ENCODE results near the gene ZRANB3.

The ZRANB3 gene

DNA sequence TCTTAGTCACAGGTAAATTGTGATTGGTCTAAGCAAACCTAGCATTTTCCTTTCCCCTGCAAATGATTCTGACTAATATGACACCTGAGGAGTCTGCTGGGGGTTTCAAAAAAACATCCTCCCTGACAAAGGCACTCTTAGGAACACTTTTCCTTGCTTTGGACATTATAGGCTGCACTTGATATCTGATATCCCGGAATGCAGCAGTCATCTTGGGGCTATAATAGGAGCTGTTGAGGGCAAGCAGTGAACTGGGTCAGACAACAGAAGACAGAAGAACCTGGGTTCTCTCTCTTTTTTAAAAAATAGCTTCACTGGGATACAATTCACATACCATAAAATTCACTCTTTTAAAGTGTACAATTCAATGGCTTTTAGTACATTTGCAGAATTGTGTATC lies 249.6 kb downstream of the ZRANB3 start:
- no peaks in the 10 kb centered on the region for H3K27me3 Mint-ChIP-seq
- H3K4me3 Mint-ChIP-seq = no peak overlapping the region
- no peaks in the 10 kb centered on the region for H3K4me1 Mint-ChIP-seq
- H3K36me3 Mint-ChIP-seq = peaks cover 7% of the 10 kb centered on the region
- H3K27ac Mint-ChIP-seq = no peak overlapping the region
- no peak for ATAC-seq (ENCODE audit: low read depth)
- H3K9me3 Mint-ChIP-seq = peaks cover 3% of the 10 kb centered on the region
- DNase-seq (ENCODE audit: low spot score in 2 of 2) = no peak

DNA sequence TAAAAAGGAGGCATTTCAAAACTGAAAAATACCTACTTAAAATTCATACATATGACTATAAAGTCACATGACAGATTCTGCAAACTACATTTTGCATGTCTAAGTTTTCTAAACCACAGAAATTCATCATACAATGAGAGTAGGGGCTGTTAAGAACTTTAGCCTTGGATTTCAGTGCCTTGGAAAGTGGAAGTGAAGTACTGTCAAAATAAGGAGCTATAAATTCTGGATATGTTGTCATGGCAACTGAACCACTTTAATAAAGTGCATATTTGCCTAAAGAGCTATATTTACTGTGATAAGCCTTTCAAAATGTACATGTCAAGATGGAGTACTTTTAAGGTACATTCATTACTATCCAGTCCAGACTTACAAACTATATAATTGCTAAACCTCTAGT lies 251.8 kb downstream of the ZRANB3 start:
- Mint-ChIP-seq H3K4me1 (no peaks in the 10 kb centered on the region), H3K36me3 (peaks cover 12% of the 10 kb centered on the region), H3K27ac (no peak overlapping the region), H3K4me3 (no peak overlapping the region), H3K9me3 (peaks cover 6% of the 10 kb centered on the region), H3K27me3 (no peaks in the 10 kb centered on the region)
- ATAC-seq (ENCODE audit: low read depth) (no peak), DNase-seq (ENCODE audit: low spot score in 2 of 2) (no peak)

- DNase-seq (ENCODE audit: low spot score in 2 of 2) = no peak
- Mint-ChIP-seq H3K4me1 (no peaks in the 10 kb centered on the region), H3K27ac (no peak overlapping the region), H3K27me3 (no peaks in the 10 kb centered on the region), H3K9me3 (peaks cover 6% of the 10 kb centered on the region), H3K36me3 (peaks cover 16% of the 10 kb centered on the region), H3K4me3 (no peak overlapping the region)
- no peak for ATAC-seq (ENCODE audit: low read depth)
Measured at GRCh38 chr2:135276525-135276924, 254.5 kb downstream of the ZRANB3 start.

GRCh38 chr2:135271006-135271405 lies 260.0 kb downstream of the ZRANB3 start:
- ATAC-seq (ENCODE audit: low read depth) (no peak), DNase-seq (ENCODE audit: low spot score in 2 of 2) (no peak)
- Mint-ChIP-seq H3K36me3 (peaks cover 14% of the 10 kb centered on the region), H3K27me3 (no peaks in the 10 kb centered on the region), H3K9me3 (peaks cover 3% of the 10 kb centered on the region), H3K4me1 (no peaks in the 10 kb centered on the region), H3K27ac (peak overlapping the region; percentile 21), H3K4me3 (no peak overlapping the region)

GRCh38 chr2:135265960-135266490 lies 265.0 kb downstream of the ZRANB3 start:
- no peaks in the 10 kb centered on the region for H3K4me1 Mint-ChIP-seq
- ATAC-seq (ENCODE audit: low read depth) = no peak
- DNase-seq (ENCODE audit: low spot score in 2 of 2) = no peak
- H3K36me3 Mint-ChIP-seq = peaks cover 7% of the 10 kb centered on the region
- no peaks in the 10 kb centered on the region for H3K9me3 Mint-ChIP-seq
- H3K27ac Mint-ChIP-seq = no peak overlapping the region
- no peak overlapping the region for H3K4me3 Mint-ChIP-seq
- no peaks in the 10 kb centered on the region for H3K27me3 Mint-ChIP-seq

GRCh38 chr2:135259123-135259522 lies 271.9 kb downstream of the ZRANB3 start:
- H3K27me3 Mint-ChIP-seq = no peaks in the 10 kb centered on the region
- DNase-seq (ENCODE audit: low spot score in 2 of 2) = no peak
- H3K36me3 Mint-ChIP-seq = peaks cover 10% of the 10 kb centered on the region

DNA sequence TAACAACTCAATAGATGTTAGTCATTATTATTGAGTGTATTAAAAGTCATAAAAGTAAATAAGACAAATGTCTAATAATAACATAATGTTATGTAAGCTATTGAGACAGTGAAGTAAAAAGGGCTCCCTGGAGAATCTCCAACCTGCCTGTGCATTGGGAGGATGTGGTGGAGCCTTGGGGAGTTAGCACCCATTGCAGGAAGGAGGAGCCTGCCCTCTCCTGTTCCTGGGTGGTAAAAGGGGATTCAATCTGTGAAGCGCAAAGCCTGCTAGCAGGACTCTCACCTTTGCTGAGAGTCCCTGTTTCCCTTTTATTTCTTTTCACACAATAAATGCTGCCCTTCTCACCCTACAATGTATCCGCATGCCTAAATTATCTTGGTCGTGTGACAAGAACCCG lies 272.8 kb downstream of the ZRANB3 start:
- Mint-ChIP-seq H3K36me3 (peaks cover 10% of the 10 kb centered on the region), H3K4me1 (peaks cover 4% of the 10 kb centered on the region), H3K9me3 (peaks cover 3% of the 10 kb centered on the region), H3K4me3 (no peak overlapping the region), H3K27ac (no peak overlapping the region), H3K27me3 (no peaks in the 10 kb centered on the region)
- DNase-seq (ENCODE audit: low spot score in 2 of 2) (no peak), ATAC-seq (ENCODE audit: low read depth) (no peak)

More at GRCh38 chr2:135259123-135259522, 271.9 kb downstream of the ZRANB3 start:
- Mint-ChIP-seq H3K4me1 (peaks cover 4% of the 10 kb centered on the region), H3K27ac (no peak overlapping the region), H3K9me3 (peaks cover 3% of the 10 kb centered on the region), H3K4me3 (no peak overlapping the region)
- no peak for ATAC-seq (ENCODE audit: low read depth)

GRCh38 chr2:135257383-135258090 lies 273.5 kb downstream of the ZRANB3 start:
- no peak for ATAC-seq (ENCODE audit: low read depth)
- H3K4me1 Mint-ChIP-seq = peaks cover 6% of the 10 kb centered on the region
- peaks cover 16% of the 10 kb centered on the region for H3K36me3 Mint-ChIP-seq
- H3K9me3 Mint-ChIP-seq = peaks cover 9% of the 10 kb centered on the region
- H3K27me3 Mint-ChIP-seq = no peaks in the 10 kb centered on the region
- no peak for DNase-seq (ENCODE audit: low spot score in 2 of 2)
- H3K4me3 Mint-ChIP-seq = no peak overlapping the region
- H3K27ac Mint-ChIP-seq = no peak overlapping the region

DNA sequence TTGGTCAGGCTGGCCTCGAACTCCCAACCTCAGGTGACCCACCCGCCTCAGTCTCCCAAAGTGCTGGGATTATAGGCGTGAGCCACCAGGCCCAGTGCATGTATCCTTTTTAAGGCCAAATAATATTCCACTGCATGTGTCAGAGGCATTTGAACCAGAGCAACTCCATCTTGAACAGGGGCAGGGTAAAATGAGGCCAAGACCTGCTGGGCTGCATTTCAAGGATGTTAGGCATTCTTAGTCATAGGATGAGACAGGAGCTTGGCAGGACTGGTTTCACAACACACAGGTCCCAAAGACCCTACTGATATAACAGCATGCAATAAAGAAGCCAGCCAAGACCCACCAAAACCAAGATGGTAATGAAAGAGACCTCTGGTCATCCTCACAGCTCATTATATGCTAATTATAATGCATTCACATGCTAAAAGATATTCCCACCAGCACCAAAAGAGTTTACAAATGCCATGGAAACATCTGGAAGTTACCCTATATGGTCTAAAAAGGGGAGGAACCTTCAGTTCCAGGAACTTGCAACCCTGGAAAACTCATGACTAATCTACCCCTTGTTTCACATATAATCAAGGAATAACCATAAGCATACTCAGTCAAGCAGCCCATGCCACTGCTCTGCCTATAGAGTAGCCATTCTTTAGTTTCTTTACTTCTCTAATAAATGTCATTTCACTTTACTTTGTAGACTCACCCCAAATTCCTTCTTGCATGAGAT lies 274.3 kb downstream of the ZRANB3 start:
- DNase-seq (ENCODE audit: low spot score in 2 of 2) = no peak
- Mint-ChIP-seq H3K27ac (peak overlapping the region; percentile 70), H3K27me3 (no peaks in the 10 kb centered on the region), H3K36me3 (peaks cover 19% of the 10 kb centered on the region), H3K9me3 (peaks cover 12% of the 10 kb centered on the region), H3K4me3 (no peak overlapping the region), H3K4me1 (peaks cover 9% of the 10 kb centered on the region)
- no peak for ATAC-seq (ENCODE audit: low read depth)

GRCh38 chr2:135255208-135255607 lies 275.8 kb downstream of the ZRANB3 start:
- DNase-seq (ENCODE audit: low spot score in 2 of 2) (peak in 1 of 2 donors; percentile 10), ATAC-seq (ENCODE audit: low read depth) (peak; percentile 86)
- peak overlapping the region; percentile 86 for H3K27ac Mint-ChIP-seq
- peak overlapping the region; percentile 17 for H3K4me3 Mint-ChIP-seq
- H3K4me1 Mint-ChIP-seq = peaks cover 11% of the 10 kb centered on the region
- H3K27me3 Mint-ChIP-seq = no peaks in the 10 kb centered on the region
- peaks cover 17% of the 10 kb centered on the region for H3K9me3 Mint-ChIP-seq
- peaks cover 24% of the 10 kb centered on the region for H3K36me3 Mint-ChIP-seq

DNA sequence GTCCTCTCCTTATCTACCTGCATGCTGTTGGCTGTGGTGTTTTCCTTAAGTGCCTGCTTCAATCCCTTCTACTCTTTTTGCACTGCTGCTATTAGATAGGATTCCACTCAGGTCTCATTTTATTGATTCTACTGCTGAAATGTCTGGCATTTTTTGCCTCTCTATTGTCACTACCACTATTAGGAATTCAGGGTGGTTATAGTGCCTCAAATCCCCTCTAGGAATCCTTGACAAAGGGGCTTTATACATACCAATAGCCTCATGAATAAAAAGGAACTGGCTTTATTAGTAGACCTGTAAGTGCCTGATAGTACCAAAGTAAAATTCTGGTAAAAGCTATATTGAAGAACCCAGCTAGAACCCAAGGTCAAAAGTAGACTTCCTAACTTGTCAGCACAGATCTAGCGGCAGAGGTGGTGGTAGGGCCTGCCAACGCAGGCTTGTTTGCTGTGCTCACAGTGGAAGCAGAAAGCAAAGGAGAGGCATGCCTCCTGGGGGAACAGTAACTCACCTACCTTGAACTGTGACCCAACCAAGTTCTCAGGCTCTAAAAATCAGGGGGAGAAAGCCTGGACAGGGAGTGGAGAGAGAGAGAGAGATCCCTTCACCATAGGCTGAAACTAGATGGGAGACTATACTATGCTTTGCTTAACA lies 278.1 kb downstream of the ZRANB3 start:
- Mint-ChIP-seq H3K9me3 (peaks cover 21% of the 10 kb centered on the region), H3K4me1 (peaks cover 15% of the 10 kb centered on the region), H3K27me3 (no peaks in the 10 kb centered on the region), H3K27ac (no peak overlapping the region), H3K4me3 (no peak overlapping the region), H3K36me3 (peaks cover 30% of the 10 kb centered on the region)
- DNase-seq (ENCODE audit: low spot score in 2 of 2) = no peak
- ATAC-seq (ENCODE audit: low read depth) = no peak

GRCh38 chr2:135248611-135249010 lies 282.4 kb downstream of the ZRANB3 start:
- DNase-seq (ENCODE audit: low spot score in 2 of 2) (no peak), ATAC-seq (ENCODE audit: low read depth) (no peak)
- Mint-ChIP-seq H3K9me3 (peaks cover 19% of the 10 kb centered on the region), H3K36me3 (peaks cover 23% of the 10 kb centered on the region), H3K4me3 (no peak overlapping the region), H3K27me3 (no peaks in the 10 kb centered on the region), H3K4me1 (peaks cover 12% of the 10 kb centered on the region), H3K27ac (no peak overlapping the region)

- no peaks in the 10 kb centered on the region for H3K27me3 Mint-ChIP-seq
- H3K4me1 Mint-ChIP-seq = peaks cover 6% of the 10 kb centered on the region
- DNase-seq (ENCODE audit: low spot score in 2 of 2) (no peak), ATAC-seq (ENCODE audit: low read depth) (no peak)
- H3K36me3 Mint-ChIP-seq = peaks cover 14% of the 10 kb centered on the region
- H3K9me3 Mint-ChIP-seq = peaks cover 10% of the 10 kb centered on the region
- no peak overlapping the region for H3K4me3 Mint-ChIP-seq
- H3K27ac Mint-ChIP-seq = no peak overlapping the region
Measured at GRCh38 chr2:135246711-135247270, 284.2 kb downstream of the ZRANB3 start.

DNA sequence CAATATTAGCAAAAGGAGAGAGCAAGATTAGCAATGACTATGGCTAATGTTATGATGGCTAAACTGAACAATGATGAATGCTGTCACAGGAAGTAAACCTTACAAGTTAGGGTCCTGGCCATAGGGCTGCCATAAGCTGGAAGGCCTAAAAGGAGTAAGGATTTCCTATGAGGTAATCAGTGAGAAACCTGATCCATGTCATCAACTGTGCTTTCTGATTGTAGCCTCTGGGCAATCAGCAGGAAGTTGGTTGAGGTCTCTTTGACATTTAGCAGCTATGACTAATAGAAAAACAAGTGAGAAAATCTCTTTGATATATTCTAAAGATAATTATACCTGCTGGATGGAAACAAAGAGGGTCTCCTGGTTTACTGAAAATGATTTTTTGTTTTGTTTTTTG lies 285.9 kb downstream of the ZRANB3 start:
- H3K27me3 Mint-ChIP-seq = no peaks in the 10 kb centered on the region
- no peak for DNase-seq (ENCODE audit: low spot score in 2 of 2)
- peaks cover 4% of the 10 kb centered on the region for H3K9me3 Mint-ChIP-seq

More for the DNA sequence above, 285.9 kb downstream of the ZRANB3 start:
- Mint-ChIP-seq H3K36me3 (peaks cover 8% of the 10 kb centered on the region), H3K27ac (no peak overlapping the region), H3K4me1 (peaks cover 4% of the 10 kb centered on the region), H3K4me3 (no peak overlapping the region)
- ATAC-seq (ENCODE audit: low read depth) = no peak
